Measurements from ENCODE around the gene ZFYVE1. TPM values are rescaled to one million over a fixed set of nuclear protein-coding genes. Genes with fewer than 3 reads are reported as not detected.

Gene ZFYVE1
- total and polyA plus RNA-seq, 2 donors (not counting 3 experiments of a cell fraction or from before 2014, with no cell fraction given), result 27.3 to 29.2 TPM

GRCh38 chr14:72970058-72970630 lies 56.8 kb downstream of the ZFYVE1 start:
- Histone ChIP-seq H2AFZ (ENCODE audit: low read depth, low read length) (no peak overlapping the region), H3K9me1 (replicated peaks; ENCODE audit: control insufficient read depth, extremely low read depth, insufficient read depth, low read length) (no peaks in the 10 kb centered on the region), H3K4me1 (ENCODE audit: control insufficient read depth, extremely low read depth, insufficient read depth, low read length) (no peaks in the 10 kb centered on the region), H4K20me1 (replicated peaks; ENCODE audit: control insufficient read depth, extremely low read depth, insufficient read depth, low read length) (no peaks in the 10 kb centered on the region), H3K27me3 (ENCODE audit: control insufficient read depth in 2 of 2, insufficient read depth in 2 of 2, low read length in 2 of 2) (no peaks in the 10 kb centered on the region), H3K4me2 (ENCODE audit: insufficient read depth, low read length) (no peak overlapping the region), H3K27ac (ENCODE audit: insufficient read depth, low read depth, low read length) (no peak overlapping the region), H3K9me3 (replicated peaks; ENCODE audit: control insufficient read depth, insufficient read depth, low read length) (no peaks in the 10 kb centered on the region), H3K79me2 (ENCODE audit: control insufficient read depth, insufficient read depth, low read length) (no peaks in the 10 kb centered on the region), H3K4me3 (replicated peaks in 1 of 3; ENCODE audit: insufficient read depth in 1 of 3, low read depth in 1 of 3, low read length in 3 of 3) (no peak overlapping the region), H3K9ac (replicated peaks; ENCODE audit: extremely low read depth, insufficient read depth, low read length) (no peak overlapping the region), H3K36me3 (ENCODE audit: control insufficient read depth in 2 of 2, extremely low read depth in 1 of 2, insufficient read depth in 2 of 2, low read length in 2 of 2) (peaks cover 10 to 33% of the 10 kb centered on the region in 2 experiments)
- ChIA-PET CTCF (no interaction called here), POLR2A (no interaction called here)
- no TSS peak for BruUV-seq (replicated peaks)
- dilution Hi-C loops (cut with MboI; ENCODE audit: extremely low pct_ligation_motif_present, low sequenced_read_pairs), result no loop called here
- no peak for FAIRE-seq
- no peak for DNase-seq (ENCODE audit: low read depth, low spot score)
- TF ChIP-seq MYC (IDR thresholded peaks at IDR 0.05; ENCODE audit: low read depth, low read length) (no peak), MAX (IDR thresholded peaks at IDR 0.05; ENCODE audit: insufficient read depth, insufficient read length) (no peak), JUN (IDR thresholded peaks at IDR 0.05; ENCODE audit: borderline replicate concordance, insufficient read depth, insufficient read length, low read depth) (no peak), POLR2A (IDR thresholded peaks at IDR 0.05; ENCODE audit: low read depth, low read length) (no peak), CTCF (IDR thresholded peaks at IDR 0.05; ENCODE audit: extremely low read depth in 1 of 2, insufficient read depth in 1 of 2, low read depth in 1 of 2, low read length in 2 of 2) (no peak), FOS (IDR thresholded peaks at IDR 0.05; ENCODE audit: borderline replicate concordance, insufficient read depth, low read length) (no peak), POLR2AphosphoS5 (IDR thresholded peaks at IDR 0.05; ENCODE audit: insufficient read depth, low read depth, low read length) (no peak)
- intact Hi-C loops (cut with micrococcal nuclease), result no loop called here
